Measurements from ENCODE around the gene LRP1-AS. TPM values are rescaled to one million over a fixed set of nuclear protein-coding genes. Genes with fewer than 3 reads are reported as not detected.

Gene LRP1-AS
- not detected for total RNA-seq

- H3K9me3 Mint-ChIP-seq, result no peaks in the 10 kb centered on the region
- DNase-seq (no peak), ATAC-seq (replicated peaks in 1 of 2) (no peak)
- peaks cover 13% of the 10 kb centered on the region for H3K4me1 Mint-ChIP-seq (ENCODE audit: low read depth)
- no peaks in the 10 kb centered on the region for H3K27me3 Mint-ChIP-seq (ENCODE audit: low read depth)
- H3K4me3 Mint-ChIP-seq, result no peak within 1 kb of the TSS
- no peak within 1 kb of the TSS for H3K27ac Mint-ChIP-seq
- no peaks in the 10 kb centered on the region for H3K36me3 Mint-ChIP-seq (ENCODE audit: insufficient read depth in 2 of 2)
Measured at GRCh38 chr12:57146961-57147944, at the start of gene LRP1-AS. Gene LRP1-AS, minus strand, starts transcription at chr12:57147619.

- H3K27ac Mint-ChIP-seq, result no peak overlapping the region
- no peaks in the 10 kb centered on the region for H3K36me3 Mint-ChIP-seq (ENCODE audit: insufficient read depth in 2 of 2)
- no peaks in the 10 kb centered on the region for H3K9me3 Mint-ChIP-seq
- H3K4me1 Mint-ChIP-seq (ENCODE audit: low read depth), result no peaks in the 10 kb centered on the region
- ATAC-seq (replicated peaks in 1 of 2) (no peak), DNase-seq (no peak)
- no peak overlapping the region for H3K4me3 Mint-ChIP-seq
- H3K27me3 Mint-ChIP-seq (ENCODE audit: low read depth), result no peaks in the 10 kb centered on the region
Measured at GRCh38 chr12:57196956-57197355, 49.5 kb upstream of the LRP1-AS start.

GRCh38 chr12:57196439-57196838 lies 49.0 kb upstream of the LRP1-AS start:
- ATAC-seq (replicated peaks in 1 of 2) (no peak), DNase-seq (no peak)
- no peaks in the 10 kb centered on the region for H3K27me3 Mint-ChIP-seq (ENCODE audit: low read depth)
- H3K4me3 Mint-ChIP-seq, result no peak overlapping the region
- no peaks in the 10 kb centered on the region for H3K4me1 Mint-ChIP-seq (ENCODE audit: low read depth)
- peaks cover 0 to 2% of the 10 kb centered on the region in 2 donors for H3K36me3 Mint-ChIP-seq (ENCODE audit: insufficient read depth in 2 of 2)
- H3K9me3 Mint-ChIP-seq, result no peaks in the 10 kb centered on the region
- H3K27ac Mint-ChIP-seq, result no peak overlapping the region

GRCh38 chr12:57195611-57196371 lies 48.4 kb upstream of the LRP1-AS start:
- ATAC-seq (replicated peaks in 1 of 2), result peak in 1 of 2 donors; percentile 24

GRCh38 chr12:57195186-57195585 lies 47.8 kb upstream of the LRP1-AS start:
- no peaks in the 10 kb centered on the region for H3K4me1 Mint-ChIP-seq (ENCODE audit: low read depth)
- H3K27me3 Mint-ChIP-seq (ENCODE audit: low read depth), result no peaks in the 10 kb centered on the region
- ATAC-seq (replicated peaks in 1 of 2) (no peak), DNase-seq (no peak)
- no peaks in the 10 kb centered on the region for H3K9me3 Mint-ChIP-seq
- no peak overlapping the region for H3K4me3 Mint-ChIP-seq
- peaks cover 0 to 2% of the 10 kb centered on the region in 2 donors for H3K36me3 Mint-ChIP-seq (ENCODE audit: insufficient read depth in 2 of 2)
- no peak overlapping the region for H3K27ac Mint-ChIP-seq

More at GRCh38 chr12:57195611-57196371, 48.4 kb upstream of the LRP1-AS start:
- no peak for DNase-seq
- H3K36me3 Mint-ChIP-seq (ENCODE audit: insufficient read depth in 2 of 2), result peaks cover 0 to 2% of the 10 kb centered on the region in 2 donors
- H3K4me1 Mint-ChIP-seq (ENCODE audit: low read depth), result no peaks in the 10 kb centered on the region
- no peak overlapping the region for H3K4me3 Mint-ChIP-seq
- no peak overlapping the region for H3K27ac Mint-ChIP-seq
- H3K9me3 Mint-ChIP-seq, result no peaks in the 10 kb centered on the region
- H3K27me3 Mint-ChIP-seq (ENCODE audit: low read depth), result no peaks in the 10 kb centered on the region

DNA sequence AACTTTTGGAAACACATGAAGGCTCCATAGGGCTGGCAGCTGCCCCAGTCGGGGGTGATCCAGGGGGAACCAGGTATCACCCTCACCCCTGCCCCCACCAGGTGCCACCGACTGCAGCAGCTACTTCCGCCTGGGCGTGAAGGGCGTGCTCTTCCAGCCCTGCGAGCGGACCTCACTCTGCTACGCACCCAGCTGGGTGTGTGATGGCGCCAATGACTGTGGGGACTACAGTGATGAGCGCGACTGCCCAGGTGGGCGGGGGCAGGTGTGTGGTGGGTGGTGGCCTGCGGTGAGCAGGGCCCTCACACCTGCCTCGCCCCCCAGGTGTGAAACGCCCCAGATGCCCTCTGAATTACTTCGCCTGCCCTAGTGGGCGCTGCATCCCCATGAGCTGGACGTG lies 46.8 kb upstream of the LRP1-AS start:
- H3K9me3 Mint-ChIP-seq, result no peaks in the 10 kb centered on the region
- no peak for DNase-seq
- ATAC-seq (replicated peaks in 1 of 2), result no peak
- peaks cover 0 to 2% of the 10 kb centered on the region in 2 donors for H3K36me3 Mint-ChIP-seq (ENCODE audit: insufficient read depth in 2 of 2)
- H3K27me3 Mint-ChIP-seq (ENCODE audit: low read depth), result no peaks in the 10 kb centered on the region
- H3K27ac Mint-ChIP-seq, result no peak overlapping the region
- no peak overlapping the region for H3K4me3 Mint-ChIP-seq
- H3K4me1 Mint-ChIP-seq (ENCODE audit: low read depth), result no peaks in the 10 kb centered on the region

DNA sequence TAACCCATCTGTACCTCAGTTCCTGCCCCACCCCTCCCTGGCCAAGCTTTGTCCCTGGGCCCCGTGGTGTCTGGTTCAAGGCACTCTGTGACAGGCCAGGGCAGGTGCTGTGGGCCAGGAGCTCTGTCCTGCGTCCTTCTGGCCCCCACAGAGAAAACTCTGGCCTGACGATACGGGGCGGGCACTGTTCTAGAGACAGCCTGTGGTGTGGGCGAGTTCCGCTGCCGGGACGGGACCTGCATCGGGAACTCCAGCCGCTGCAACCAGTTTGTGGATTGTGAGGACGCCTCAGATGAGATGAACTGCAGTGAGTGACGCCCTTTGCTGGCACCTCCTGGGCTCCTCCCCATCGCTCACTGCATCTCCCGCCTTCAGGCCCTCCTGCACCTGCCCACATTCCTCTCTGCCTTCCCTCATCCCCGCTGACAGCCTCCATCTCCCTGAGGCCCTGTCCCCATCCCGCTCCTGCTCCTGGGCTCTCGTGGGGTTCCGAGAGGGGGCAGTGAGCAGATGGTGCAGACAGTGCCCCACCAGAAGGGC lies 46.4 kb upstream of the LRP1-AS start:
- H3K27ac Mint-ChIP-seq, result no peak overlapping the region
- H3K4me1 Mint-ChIP-seq (ENCODE audit: low read depth), result no peaks in the 10 kb centered on the region
- H3K4me3 Mint-ChIP-seq, result no peak overlapping the region
- H3K9me3 Mint-ChIP-seq, result no peaks in the 10 kb centered on the region
- DNase-seq (no peak), ATAC-seq (replicated peaks in 1 of 2) (no peak)
- H3K36me3 Mint-ChIP-seq (ENCODE audit: insufficient read depth in 2 of 2), result peaks cover 0 to 2% of the 10 kb centered on the region in 2 donors
- H3K27me3 Mint-ChIP-seq (ENCODE audit: low read depth), result no peaks in the 10 kb centered on the region

- ATAC-seq (replicated peaks in 1 of 2) (no peak), DNase-seq (no peak)
- no peaks in the 10 kb centered on the region for H3K4me1 Mint-ChIP-seq (ENCODE audit: low read depth)
- no peaks in the 10 kb centered on the region for H3K9me3 Mint-ChIP-seq
- no peak overlapping the region for H3K27ac Mint-ChIP-seq
- no peaks in the 10 kb centered on the region for H3K27me3 Mint-ChIP-seq (ENCODE audit: low read depth)
- H3K4me3 Mint-ChIP-seq, result no peak overlapping the region
- H3K36me3 Mint-ChIP-seq (ENCODE audit: insufficient read depth in 2 of 2), result peaks cover 0 to 2% of the 10 kb centered on the region in 2 donors
Measured at GRCh38 chr12:57192920-57193319, 45.5 kb upstream of the LRP1-AS start.

DNA sequence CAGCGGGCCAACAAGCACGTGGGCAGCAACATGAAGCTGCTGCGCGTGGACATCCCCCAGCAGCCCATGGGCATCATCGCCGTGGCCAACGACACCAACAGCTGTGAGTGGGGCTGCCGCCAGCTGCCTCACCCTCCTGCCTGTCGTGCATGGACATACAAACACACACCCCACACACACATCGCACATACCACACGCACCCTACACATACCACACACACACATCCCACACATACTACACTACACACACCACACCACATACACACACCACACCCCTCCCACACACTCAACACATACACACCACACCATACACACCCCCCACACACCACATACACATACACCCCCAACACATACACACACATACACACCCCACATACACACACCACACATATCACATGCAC lies 44.0 kb upstream of the LRP1-AS start:
- H3K27ac Mint-ChIP-seq, result no peak overlapping the region
- H3K27me3 Mint-ChIP-seq (ENCODE audit: low read depth), result no peaks in the 10 kb centered on the region
- no peaks in the 10 kb centered on the region for H3K9me3 Mint-ChIP-seq
- ATAC-seq (replicated peaks in 1 of 2) (no peak), DNase-seq (no peak)
- H3K4me3 Mint-ChIP-seq, result no peak overlapping the region
- no peaks in the 10 kb centered on the region for H3K4me1 Mint-ChIP-seq (ENCODE audit: low read depth)
- peaks cover 0 to 2% of the 10 kb centered on the region in 2 donors for H3K36me3 Mint-ChIP-seq (ENCODE audit: insufficient read depth in 2 of 2)

- H3K27ac Mint-ChIP-seq, result no peak overlapping the region
- no peak for ATAC-seq (replicated peaks in 1 of 2)
- H3K27me3 Mint-ChIP-seq (ENCODE audit: low read depth), result no peaks in the 10 kb centered on the region
- H3K9me3 Mint-ChIP-seq, result no peaks in the 10 kb centered on the region
- no peak for DNase-seq
- no peaks in the 10 kb centered on the region for H3K4me1 Mint-ChIP-seq (ENCODE audit: low read depth)
- H3K36me3 Mint-ChIP-seq (ENCODE audit: insufficient read depth in 2 of 2), result peaks cover 0 to 2% of the 10 kb centered on the region in 2 donors
- no peak overlapping the region for H3K4me3 Mint-ChIP-seq
Measured at GRCh38 chr12:57190821-57191220, 43.4 kb upstream of the LRP1-AS start.

DNA sequence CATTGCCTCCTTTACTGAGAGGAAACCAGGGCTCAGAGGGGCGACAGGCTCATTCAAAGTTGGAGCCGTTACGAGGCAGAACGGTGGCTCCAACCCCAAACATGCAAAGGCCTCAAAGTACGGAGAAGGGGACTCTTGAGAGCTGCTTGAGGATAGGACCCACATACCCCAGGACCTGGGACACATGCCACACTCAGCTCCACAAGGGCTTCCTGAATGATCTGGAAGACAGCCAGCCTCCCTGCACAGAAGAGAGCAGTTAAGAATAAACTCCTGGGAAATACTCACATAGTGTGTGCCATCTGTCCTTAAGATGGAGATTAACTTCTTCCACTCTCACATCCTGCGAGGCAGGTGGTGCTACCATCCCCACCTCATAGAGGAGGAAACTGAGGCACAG lies 42.6 kb upstream of the LRP1-AS start:
- no peaks in the 10 kb centered on the region for H3K4me1 Mint-ChIP-seq (ENCODE audit: low read depth)
- no peaks in the 10 kb centered on the region for H3K27me3 Mint-ChIP-seq (ENCODE audit: low read depth)
- H3K27ac Mint-ChIP-seq, result no peak overlapping the region
- peaks cover 0 to 2% of the 10 kb centered on the region in 2 donors for H3K36me3 Mint-ChIP-seq (ENCODE audit: insufficient read depth in 2 of 2)
- no peak for ATAC-seq (replicated peaks in 1 of 2)
- H3K9me3 Mint-ChIP-seq, result no peaks in the 10 kb centered on the region
- DNase-seq, result no peak
- H3K4me3 Mint-ChIP-seq, result no peak overlapping the region

- peaks cover 1% of the 10 kb centered on the region for H3K4me1 Mint-ChIP-seq (ENCODE audit: low read depth)
- DNase-seq, result no peak
- H3K27ac Mint-ChIP-seq, result no peak overlapping the region
- no peaks in the 10 kb centered on the region for H3K9me3 Mint-ChIP-seq
- no peaks in the 10 kb centered on the region for H3K27me3 Mint-ChIP-seq (ENCODE audit: low read depth)
- H3K36me3 Mint-ChIP-seq (ENCODE audit: insufficient read depth in 2 of 2), result peaks cover 0 to 2% of the 10 kb centered on the region in 2 donors
- H3K4me3 Mint-ChIP-seq, result no peak overlapping the region
- ATAC-seq (replicated peaks in 1 of 2), result no peak
Measured at GRCh38 chr12:57188090-57188425, 40.6 kb upstream of the LRP1-AS start.

Data from activated T-cell treated with anti-CD3 and anti-CD28 coated beads, Interleukin-2, amount 50 U/mL, for 72 hours (primary cell).